ENCODE measurements around the gene PHF13. TPM values are rescaled to one million over a fixed set of nuclear protein-coding genes. Genes with fewer than 3 reads are reported as not detected.

The PHF13 gene
- total RNA-seq, 1 experiment from 2014 or later = 20.9 TPM

GRCh38 chr1:6590046-6590445 lies 23.5 kb upstream of the PHF13 start:
- Histone ChIP-seq H3K79me2 (ENCODE audit: low read depth) (no peaks in the 10 kb centered on the region), H4K20me1 (ENCODE audit: insufficient read depth) (no peaks in the 10 kb centered on the region), H3K9me3 (ENCODE audit: insufficient read depth, low read depth) (no peaks in the 10 kb centered on the region), H3K4me1 (replicated peaks; ENCODE audit: insufficient read depth) (no peaks in the 10 kb centered on the region), H3F3A (ENCODE audit: insufficient read depth, low read depth) (no peaks in the 10 kb centered on the region; the same call in 1 of the 2 replicates), H3K4me2 (no peak overlapping the region), H3K27ac (no peak overlapping the region), H3K4me3 (no peak overlapping the region), H3K9me2 (ENCODE audit: insufficient read depth) (no peaks in the 10 kb centered on the region), H3K36me3 (ENCODE audit: low read depth) (no peaks in the 10 kb centered on the region), H3K27me3 (ENCODE audit: insufficient read depth, low read depth) (no peaks in the 10 kb centered on the region), H2AFZ (no peak overlapping the region)
- ChIA-PET CTCF (interaction anchor here (0.7 kb wide), 1 partner anchor 15 kb away, joined by 4 read pairs; no protein-coding TSS in a partner anchor), POLR2A (ENCODE audit: unreplicated experiment) (no interaction called here)
- intact Hi-C loops (cut with micrococcal nuclease; ENCODE audit: unreplicated experiment) = no loop called here
- TF ChIP-seq EZH2 (IDR thresholded peaks at IDR 0.05; ENCODE audit: low read depth) = no peak
- TF ChIP-seq, protein P1, sequence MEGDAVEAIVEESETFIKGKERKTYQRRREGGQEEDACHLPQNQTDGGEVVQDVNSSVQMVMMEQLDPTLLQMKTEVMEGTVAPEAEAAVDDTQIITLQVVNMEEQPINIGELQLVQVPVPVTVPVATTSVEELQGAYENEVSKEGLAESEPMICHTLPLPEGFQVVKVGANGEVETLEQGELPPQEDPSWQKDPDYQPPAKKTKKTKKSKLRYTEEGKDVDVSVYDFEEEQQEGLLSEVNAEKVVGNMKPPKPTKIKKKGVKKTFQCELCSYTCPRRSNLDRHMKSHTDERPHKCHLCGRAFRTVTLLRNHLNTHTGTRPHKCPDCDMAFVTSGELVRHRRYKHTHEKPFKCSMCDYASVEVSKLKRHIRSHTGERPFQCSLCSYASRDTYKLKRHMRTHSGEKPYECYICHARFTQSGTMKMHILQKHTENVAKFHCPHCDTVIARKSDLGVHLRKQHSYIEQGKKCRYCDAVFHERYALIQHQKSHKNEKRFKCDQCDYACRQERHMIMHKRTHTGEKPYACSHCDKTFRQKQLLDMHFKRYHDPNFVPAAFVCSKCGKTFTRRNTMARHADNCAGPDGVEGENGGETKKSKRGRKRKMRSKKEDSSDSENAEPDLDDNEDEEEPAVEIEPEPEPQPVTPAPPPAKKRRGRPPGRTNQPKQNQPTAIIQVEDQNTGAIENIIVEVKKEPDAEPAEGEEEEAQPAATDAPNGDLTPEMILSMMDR (conservative IDR thresholded peaks at IDR 0.05) = no peak
- DNase-seq = no peak
- BruUV-seq (replicated peaks) = no TSS peak

- ChIA-PET POLR2A (ENCODE audit: unreplicated experiment) (no interaction called here), CTCF (no interaction called here)
- Histone ChIP-seq H3K27ac (no peak overlapping the region), H2AFZ (no peak overlapping the region), H3K4me3 (no peak overlapping the region), H3K9me2 (ENCODE audit: insufficient read depth) (no peaks in the 10 kb centered on the region), H3K79me2 (ENCODE audit: low read depth) (0 out of 2 replicates have a peak, but pooled peaks cover 3% of the 10 kb centered on the region), H4K20me1 (ENCODE audit: insufficient read depth) (no peaks in the 10 kb centered on the region), H3F3A (ENCODE audit: insufficient read depth, low read depth) (no peaks in the 10 kb centered on the region; the same call in 1 of the 2 replicates), H3K9me3 (ENCODE audit: insufficient read depth, low read depth) (no peaks in the 10 kb centered on the region), H3K4me2 (no peak overlapping the region), H3K4me1 (replicated peaks; ENCODE audit: insufficient read depth) (no peaks in the 10 kb centered on the region), H3K27me3 (ENCODE audit: insufficient read depth, low read depth) (no peaks in the 10 kb centered on the region), H3K36me3 (ENCODE audit: low read depth) (no peaks in the 10 kb centered on the region)
- DNase-seq = no peak
- BruUV-seq (replicated peaks) = no TSS peak
- TF ChIP-seq EZH2 (IDR thresholded peaks at IDR 0.05; ENCODE audit: low read depth) = no peak
- TF ChIP-seq, protein P1 (conservative IDR thresholded peaks at IDR 0.05) = no peak
- intact Hi-C loops (cut with micrococcal nuclease; ENCODE audit: unreplicated experiment) = no loop called here
Observed at GRCh38 chr1:6591222-6591621, 22.3 kb upstream of the PHF13 start.

DNA sequence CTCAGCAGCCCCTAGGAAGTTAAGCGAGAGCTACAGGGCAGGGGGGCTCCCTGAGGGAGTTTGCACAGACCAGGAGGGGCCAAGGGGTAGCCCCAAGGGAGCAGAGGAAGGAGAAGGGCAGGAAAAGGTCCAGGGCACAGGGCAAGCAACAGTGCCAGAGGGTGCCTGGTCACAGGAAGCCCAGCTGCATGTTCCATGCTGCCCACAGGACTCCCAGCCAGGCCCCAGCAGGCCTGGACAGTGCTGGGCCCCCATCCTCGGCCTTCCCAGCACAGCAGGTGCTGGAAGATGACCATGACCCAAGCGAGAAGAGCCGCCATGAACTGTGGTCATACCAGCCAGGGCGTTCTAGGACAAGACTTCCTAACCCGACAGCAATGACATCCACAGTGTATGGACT lies 21.9 kb upstream of the PHF13 start:
- Histone ChIP-seq H3K4me2 (no peak overlapping the region), H2AFZ (no peak overlapping the region), H3K27ac (no peak overlapping the region), H3K4me1 (replicated peaks; ENCODE audit: insufficient read depth) (no peaks in the 10 kb centered on the region), H3K9me2 (ENCODE audit: insufficient read depth) (no peaks in the 10 kb centered on the region), H3K36me3 (ENCODE audit: low read depth) (no peaks in the 10 kb centered on the region), H3F3A (ENCODE audit: insufficient read depth, low read depth) (no peaks in the 10 kb centered on the region; the same call in 1 of the 2 replicates), H3K9me3 (ENCODE audit: insufficient read depth, low read depth) (no peaks in the 10 kb centered on the region), H4K20me1 (ENCODE audit: insufficient read depth) (no peaks in the 10 kb centered on the region), H3K27me3 (ENCODE audit: insufficient read depth, low read depth) (no peaks in the 10 kb centered on the region), H3K79me2 (ENCODE audit: low read depth) (0 out of 2 replicates have a peak, but pooled peaks cover 7% of the 10 kb centered on the region), H3K4me3 (no peak overlapping the region)
- DNase-seq = no peak
- intact Hi-C loops (cut with micrococcal nuclease; ENCODE audit: unreplicated experiment) = no loop called here
- POLR2A ChIA-PET (ENCODE audit: unreplicated experiment) = no interaction called here
- BruUV-seq (replicated peaks) = no TSS peak
- no peak for TF ChIP-seq EZH2 (IDR thresholded peaks at IDR 0.05; ENCODE audit: low read depth)
- TF ChIP-seq, protein P1 (conservative IDR thresholded peaks at IDR 0.05) = no peak
- CTCF ChIA-PET = no interaction called here
